SK-N-SH (cell line): ENCODE results near the gene COL24A1. TPM values are rescaled to one million over a fixed set of nuclear protein-coding genes. Genes with fewer than 3 reads are reported as not detected.

Experiments
- CTCF ChIA-PET: fragments of 300-600, 350-600 bp; formaldehyde crosslinking; extraction: SDS; loops from one replicate; lab custom pipeline; 2021; lab: Yijun Ruan, JAX
- POLR2A ChIA-PET: fragments of 350-600 bp; sonication (Branson Sonifier 250); formaldehyde crosslinking; extraction: SDS; loops from one replicate; lab custom pipeline; 2020; ENCODE audit warnings: antibody characterized with exemption, inconsistent platforms; lab: Yijun Ruan, JAX
- DNase-seq: peaks from one replicate; pipeline ENCODE4 v3.0.0; 2012
- H2AFZ ChIP-seq: fragments of 200-600 bp; sonication (generic); 2 replicates; pipeline ENCODE4 v1.8.1; 2016; ENCODE audit warnings: antibody characterized with exemption, mild to moderate bottlenecking, low read depth
- H3F3A ChIP-seq: fragments of 200-600 bp; sonication (generic); replicated peaks from 2 replicates; pipeline ENCODE3; 2016; ENCODE audit warnings: antibody characterized with exemption, mild to moderate bottlenecking; ENCODE audit not compliant: insufficient read depth
- H3K27ac ChIP-seq, 2 experiments: fragments of 200-500 bp in 1 of 2; fragments of 200-600 bp in 1 of 2; sonication (Bioruptor generic) in 1 of 2; sonication (generic), shearing (Covaris generic) in 1 of 2; 2 replicates each; pipeline versions ENCODE4 v1.5.1 to v1.6.1; 2014 to 2016; ENCODE audit warnings: low read depth in 2 of 2, inconsistent platforms in 1 of 2, low read length in 1 of 2, mild to moderate bottlenecking in 1 of 2, mixed read lengths in 1 of 2
- H3K27me3 ChIP-seq: fragments of 200-600 bp; sonication (generic), shearing (Covaris generic); 2 replicates; pipeline ENCODE4 v1.6.1; 2016; ENCODE audit warnings: mixed run types; ENCODE audit not compliant: insufficient read depth
- H3K36me3 ChIP-seq, 2 experiments: fragments of 200-500 bp in 1 of 2; fragments of 200-600 bp in 1 of 2; sonication (Bioruptor generic) in 1 of 2; sonication (generic) in 1 of 2; replicated peaks in 1 of 2; 2 replicates each; pipeline versions ENCODE3 to v1.5.1; 2014 to 2016; ENCODE audit warnings: low read length in 1 of 2, mild to moderate bottlenecking in 1 of 2; ENCODE audit not compliant: insufficient read depth in 2 of 2, control insufficient read depth in 1 of 2
- H3K4me1 ChIP-seq, 2 experiments: fragments of 200-500 bp in 1 of 2; fragments of 200-600 bp in 1 of 2; sonication (Bioruptor generic) in 1 of 2; sonication (generic), shearing (Covaris generic) in 1 of 2; 2 replicates each; pipeline versions ENCODE4 v1.5.1 to v1.6.1; 2014 to 2016; ENCODE audit warnings: low read depth in 1 of 2, low read length in 1 of 2, mixed run types in 1 of 2; ENCODE audit not compliant: insufficient read depth in 2 of 2, control insufficient read depth in 1 of 2
- H3K4me2 ChIP-seq: fragments of 200-600 bp; sonication (generic), shearing (Covaris generic); 2 replicates; pipeline ENCODE4 v1.6.1; 2017; ENCODE audit warnings: mixed run types
- H3K4me3 ChIP-seq, 2 experiments: fragments of 200-500 bp in 1 of 2; fragments of 200-600 bp in 1 of 2; sonication (Bioruptor generic) in 1 of 2; sonication (generic), shearing (Covaris generic) in 1 of 2; 2 replicates each; pipeline versions ENCODE4 v1.5.1 to v1.8.1; 2014 to 2016; ENCODE audit warnings: low read depth in 2 of 2, inconsistent platforms in 1 of 2, low read length in 1 of 2, mild to moderate bottlenecking in 1 of 2, mixed read lengths in 1 of 2, moderate library complexity in 1 of 2
- H3K79me2 ChIP-seq: fragments of 200-600 bp; sonication (generic); 2 replicates; pipeline ENCODE4 v1.8.1; 2017; ENCODE audit warnings: mild to moderate bottlenecking; ENCODE audit not compliant: insufficient read depth
- H3K9ac ChIP-seq: fragments of 200-600 bp; sonication (generic); 2 replicates; pipeline ENCODE4 v1.6.1; 2017; ENCODE audit warnings: mixed run types
- H3K9me2 ChIP-seq: fragments of 200-600 bp; sonication (generic); 2 replicates; pipeline ENCODE4 v1.6.1; 2017; ENCODE audit warnings: mixed run types
- H3K9me3 ChIP-seq: fragments of 200-600 bp; sonication (generic); 2 replicates; pipeline ENCODE4 v1.6.1; 2017; ENCODE audit warnings: mixed run types, mild to moderate bottlenecking, moderate library complexity
- H4K20me1 ChIP-seq: fragments of 200-600 bp; sonication (generic); 2 replicates; pipeline ENCODE4 v1.6.1; 2017; ENCODE audit warnings: mild to moderate bottlenecking, mixed run types; ENCODE audit not compliant: insufficient read depth
- FOSL2 ChIP-seq: IDR thresholded peaks from 2 replicates; pipeline ENCODE4 v1.4.0; 2012; ENCODE audit warnings: low read depth, mild to moderate bottlenecking, moderate library complexity, borderline replicate concordance
- MEF2A ChIP-seq: IDR thresholded peaks from 2 replicates; pipeline ENCODE4 v1.4.0; 2012; ENCODE audit warnings: low read depth, borderline replicate concordance
- RAD21 ChIP-seq: IDR thresholded peaks from 2 replicates; pipeline ENCODE4 v1.6.1; 2012; ENCODE audit warnings: mild to moderate bottlenecking, low read length
- SIN3A ChIP-seq: IDR thresholded peaks from 2 replicates; pipeline ENCODE4 v1.6.1; 2012; ENCODE audit warnings: low read depth, mild to moderate bottlenecking, low read length, moderate library complexity, borderline replicate concordance
- SMC3 ChIP-seq: IDR thresholded peaks from 2 replicates; pipeline ENCODE4 v1.6.1; 2012; ENCODE audit warnings: low read depth, low read length, improper control_type of control experiment
- TAF1 ChIP-seq: IDR thresholded peaks from 2 replicates; pipeline ENCODE4 v1.6.1; 2012; ENCODE audit warnings: low read depth, mild to moderate bottlenecking, low read length, moderate library complexity, borderline replicate concordance
- YY1 ChIP-seq: IDR thresholded peaks from 2 replicates; pipeline ENCODE4 v1.4.0; 2012; ENCODE audit warnings: low read depth, mild to moderate bottlenecking
- WGBS: methylation state at CpG from one replicate; pipeline ENCODE4 v1.1.6; 2017; ENCODE audit warnings: low lambda C conversion rate; 5-methylcytosine and 5-hydroxymethylcytosine counted together
- polyA plus RNA-seq, 3 experiments: library from polyadenylated mRNA; depleted of rRNA; stranded (reverse); fragments of >200 nt; gene quantifications; 2 replicates each; pipeline ENCODE4 v1.2.3, GENCODE V29; 2012
- TF ChIP-seq, protein P1 (sequence below): IDR thresholded peaks from 2 replicates; pipeline ENCODE4 v1.4.0; 2012; ENCODE audit warnings: low read depth, borderline replicate concordance
- TF ChIP-seq, protein P2 (sequence below): fragments of 150-350 bp; IDR thresholded peaks from 2 replicates; pipeline ENCODE4 v1.6.1; 2016; ENCODE audit warnings: mild to moderate bottlenecking, low read depth, low read length
- TF ChIP-seq, protein P3 (sequence below): fragments of 200-600 bp; sonication (generic); IDR thresholded peaks from 2 replicates; pipeline ENCODE4 v1.6.1; 2017; ENCODE audit warnings: antibody characterized with exemption, mild to moderate bottlenecking, moderate library complexity

The COL24A1 gene
- polyA plus RNA-seq, 1 of the 3 experiments (the other 2 are of a cell fraction) = not detected

DNA sequence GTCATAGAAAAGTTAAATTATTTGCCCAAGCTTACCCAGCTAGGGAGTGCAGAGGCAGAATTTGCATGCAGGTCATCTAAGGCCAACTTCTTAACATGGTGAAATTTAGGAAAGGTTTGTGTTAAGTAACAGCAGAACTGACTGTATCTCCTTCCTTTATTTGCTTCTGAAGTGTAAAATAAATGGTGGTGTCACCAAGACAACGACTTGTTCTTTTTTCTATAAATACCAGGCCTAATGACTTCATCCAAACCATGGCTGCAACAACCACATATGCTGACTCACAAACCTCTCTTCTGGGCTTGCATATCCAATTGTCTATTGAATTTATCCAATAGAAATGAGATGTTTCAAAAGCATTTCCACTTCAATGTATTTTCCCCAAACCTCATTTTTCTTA, 19.1 kb downstream of the COL24A1 start (continued):
- TF ChIP-seq, protein P1, sequence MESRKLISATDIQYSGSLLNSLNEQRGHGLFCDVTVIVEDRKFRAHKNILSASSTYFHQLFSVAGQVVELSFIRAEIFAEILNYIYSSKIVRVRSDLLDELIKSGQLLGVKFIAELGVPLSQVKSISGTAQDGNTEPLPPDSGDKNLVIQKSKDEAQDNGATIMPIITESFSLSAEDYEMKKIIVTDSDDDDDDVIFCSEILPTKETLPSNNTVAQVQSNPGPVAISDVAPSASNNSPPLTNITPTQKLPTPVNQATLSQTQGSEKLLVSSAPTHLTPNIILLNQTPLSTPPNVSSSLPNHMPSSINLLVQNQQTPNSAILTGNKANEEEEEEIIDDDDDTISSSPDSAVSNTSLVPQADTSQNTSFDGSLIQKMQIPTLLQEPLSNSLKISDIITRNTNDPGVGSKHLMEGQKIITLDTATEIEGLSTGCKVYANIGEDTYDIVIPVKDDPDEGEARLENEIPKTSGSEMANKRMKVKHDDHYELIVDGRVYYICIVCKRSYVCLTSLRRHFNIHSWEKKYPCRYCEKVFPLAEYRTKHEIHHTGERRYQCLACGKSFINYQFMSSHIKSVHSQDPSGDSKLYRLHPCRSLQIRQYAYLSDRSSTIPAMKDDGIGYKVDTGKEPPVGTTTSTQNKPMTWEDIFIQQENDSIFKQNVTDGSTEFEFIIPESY = no peak
- TF ChIP-seq SMC3 (no peak), RAD21 (no peak)

DNA sequence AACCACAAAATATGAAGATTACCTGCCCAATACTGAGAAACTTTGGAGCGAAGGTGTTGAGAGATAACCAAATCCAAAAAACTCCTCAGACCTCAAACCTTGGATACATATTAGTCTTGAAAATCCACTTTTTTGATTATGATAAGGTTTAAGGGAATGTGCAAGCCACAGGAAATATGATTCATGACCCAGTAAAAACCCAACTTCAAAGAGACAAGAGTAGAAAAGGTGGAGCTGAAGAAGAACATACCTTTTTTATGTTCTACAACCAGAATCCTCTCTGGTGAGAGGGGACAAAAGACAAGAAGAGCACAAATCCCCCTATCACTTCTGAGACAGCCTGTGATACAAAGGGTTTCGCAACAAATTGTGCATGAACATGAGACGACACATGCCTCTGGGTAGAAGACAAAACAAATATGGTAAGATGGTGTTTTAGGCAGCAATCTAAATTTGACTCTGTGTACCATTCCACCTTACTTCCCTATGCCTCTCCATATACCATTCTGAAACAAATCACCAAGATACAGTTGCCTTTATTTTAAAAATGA, 37.3 kb downstream of the COL24A1 start:
- DNase-seq = no peak
- WGBS = 15% methylated on average over 3 of the region's 3 CpGs

More for the DNA sequence above, 37.3 kb downstream of the COL24A1 start:
- Histone ChIP-seq H2AFZ (no peak overlapping the region), H3K9ac (no peak overlapping the region), H3K9me2 (no peaks in the 10 kb centered on the region), H3K27me3 (no peaks in the 10 kb centered on the region), H3K4me3 (no peak overlapping the region), H3K79me2 (no peaks in the 10 kb centered on the region)
- TF ChIP-seq SIN3A = no peak
- no peak for TF ChIP-seq TAF1
- TF ChIP-seq MEF2A = no peak
- TF ChIP-seq, protein P2, sequence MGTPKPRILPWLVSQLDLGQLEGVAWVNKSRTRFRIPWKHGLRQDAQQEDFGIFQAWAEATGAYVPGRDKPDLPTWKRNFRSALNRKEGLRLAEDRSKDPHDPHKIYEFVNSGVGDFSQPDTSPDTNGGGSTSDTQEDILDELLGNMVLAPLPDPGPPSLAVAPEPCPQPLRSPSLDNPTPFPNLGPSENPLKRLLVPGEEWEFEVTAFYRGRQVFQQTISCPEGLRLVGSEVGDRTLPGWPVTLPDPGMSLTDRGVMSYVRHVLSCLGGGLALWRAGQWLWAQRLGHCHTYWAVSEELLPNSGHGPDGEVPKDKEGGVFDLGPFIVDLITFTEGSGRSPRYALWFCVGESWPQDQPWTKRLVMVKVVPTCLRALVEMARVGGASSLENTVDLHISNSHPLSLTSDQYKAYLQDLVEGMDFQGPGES = no peak
- TF ChIP-seq YY1 = no peak
- no peak for TF ChIP-seq FOSL2
- TF ChIP-seq SMC3 = no peak
- TF ChIP-seq, protein P3, sequence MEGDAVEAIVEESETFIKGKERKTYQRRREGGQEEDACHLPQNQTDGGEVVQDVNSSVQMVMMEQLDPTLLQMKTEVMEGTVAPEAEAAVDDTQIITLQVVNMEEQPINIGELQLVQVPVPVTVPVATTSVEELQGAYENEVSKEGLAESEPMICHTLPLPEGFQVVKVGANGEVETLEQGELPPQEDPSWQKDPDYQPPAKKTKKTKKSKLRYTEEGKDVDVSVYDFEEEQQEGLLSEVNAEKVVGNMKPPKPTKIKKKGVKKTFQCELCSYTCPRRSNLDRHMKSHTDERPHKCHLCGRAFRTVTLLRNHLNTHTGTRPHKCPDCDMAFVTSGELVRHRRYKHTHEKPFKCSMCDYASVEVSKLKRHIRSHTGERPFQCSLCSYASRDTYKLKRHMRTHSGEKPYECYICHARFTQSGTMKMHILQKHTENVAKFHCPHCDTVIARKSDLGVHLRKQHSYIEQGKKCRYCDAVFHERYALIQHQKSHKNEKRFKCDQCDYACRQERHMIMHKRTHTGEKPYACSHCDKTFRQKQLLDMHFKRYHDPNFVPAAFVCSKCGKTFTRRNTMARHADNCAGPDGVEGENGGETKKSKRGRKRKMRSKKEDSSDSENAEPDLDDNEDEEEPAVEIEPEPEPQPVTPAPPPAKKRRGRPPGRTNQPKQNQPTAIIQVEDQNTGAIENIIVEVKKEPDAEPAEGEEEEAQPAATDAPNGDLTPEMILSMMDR = no peak
- TF ChIP-seq, all 33 proteins: peak for 0
- no peaks in the 10 kb centered on the region for H3K36me3 ChIP-seq
- no peak overlapping the region for H3K4me2 ChIP-seq
- H4K20me1 ChIP-seq = no peaks in the 10 kb centered on the region
- no peaks in the 10 kb centered on the region for H3K4me1 ChIP-seq
- POLR2A ChIA-PET = no interaction called here
- no peaks in the 10 kb centered on the region for H3F3A ChIP-seq
- no peaks in the 10 kb centered on the region for H3K9me3 ChIP-seq
- no peak overlapping the region for H3K27ac ChIP-seq
- CTCF ChIA-PET = interaction anchor here (0.6 kb wide), 1 partner anchor 66 kb away, joined by 3 read pairs; no protein-coding TSS in a partner anchor
